ENCODE results near the gene TJP1. TPM values are rescaled to one million over a fixed set of nuclear protein-coding genes. Genes with fewer than 3 reads are reported as not detected.

Gene TJP1
- total RNA-seq, 1 experiment from 2014 or later, result 129 TPM

GRCh38 chr15:29692527-29692926 lies 129.7 kb downstream of the TJP1 start:
- Mint-ChIP-seq H3K27ac (no peak overlapping the region), H3K4me3 (no peak overlapping the region), H3K27me3 (ENCODE audit: low read depth) (no peaks in the 10 kb centered on the region), H3K4me1 (peaks cover 7% of the 10 kb centered on the region), H3K36me3 (no peaks in the 10 kb centered on the region), H3K9me3 (no peaks in the 10 kb centered on the region)
- ATAC-seq, result no peak; the same call in 1 of the 2 replicates
- DNase-seq (ENCODE audit: low spot score), result no peak
- TF ChIP-seq MYBL2 (CRISPR knock-in tag; IDR thresholded peaks at IDR 0.05) (no peak), ZNF263 (CRISPR knock-in tag; IDR thresholded peaks at IDR 0.05; ENCODE audit: low read depth) (no peak), NFATC4 (CRISPR knock-in tag; IDR thresholded peaks at IDR 0.05) (no peak), ZNF281 (CRISPR knock-in tag; IDR thresholded peaks at IDR 0.05) (no peak)
- CTCF ChIA-PET, result interaction anchor here (1.0 to 2.8 kb wide), 7 partner anchors 10 to 383 kb away, joined by 3 to 16 read pairs (median 4); no protein-coding TSS in a partner anchor
- POLR2A ChIA-PET, result no interaction called here

GRCh38 chr15:29690765-29691475 lies 131.3 kb downstream of the TJP1 start:
- no peak for ATAC-seq
- Mint-ChIP-seq H3K27ac (no peak overlapping the region), H3K4me1 (peaks cover 7% of the 10 kb centered on the region), H3K27me3 (ENCODE audit: low read depth) (no peaks in the 10 kb centered on the region), H3K9me3 (peaks cover 7% of the 10 kb centered on the region), H3K36me3 (no peaks in the 10 kb centered on the region), H3K4me3 (no peak overlapping the region)
- ChIA-PET CTCF (interaction anchor here (1.5 kb wide), 1 partner anchor 235 kb away, joined by 3 read pairs; no protein-coding TSS in a partner anchor), POLR2A (no interaction called here)
- TF ChIP-seq ATF1 (CRISPR knock-in tag; IDR thresholded peaks at IDR 0.05) (no peak), CBFB (CRISPR knock-in tag; IDR thresholded peaks at IDR 0.05; ENCODE audit: low read depth) (no peak), EMX1 (CRISPR knock-in tag; IDR thresholded peaks at IDR 0.05) (no peak), AFF4 (CRISPR knock-in tag; IDR thresholded peaks at IDR 0.05; ENCODE audit: borderline replicate concordance) (no peak), NR3C1 (CRISPR knock-in tag; conservative IDR thresholded peaks at IDR 0.05; ENCODE audit: low read depth) (no peak), TEAD1 (CRISPR knock-in tag; IDR thresholded peaks at IDR 0.05) (no peak), MXD4 (CRISPR knock-in tag; IDR thresholded peaks at IDR 0.05; ENCODE audit: borderline replicate concordance) (no peak), ETV6 (CRISPR knock-in tag; IDR thresholded peaks at IDR 0.05) (no peak), ATF3 (CRISPR knock-in tag; conservative IDR thresholded peaks at IDR 0.05) (no peak), NFATC4 (CRISPR knock-in tag; IDR thresholded peaks at IDR 0.05) (no peak), FOXK1 (CRISPR knock-in tag; IDR thresholded peaks at IDR 0.05) (no peak), JAZF1 (CRISPR knock-in tag; IDR thresholded peaks at IDR 0.05) (no peak), ESRRA (CRISPR knock-in tag; IDR thresholded peaks at IDR 0.05; ENCODE audit: borderline replicate concordance) (no peak)
- no peak for DNase-seq (ENCODE audit: low spot score)
